Mucosa of descending colon (tissue), 3 donors: ENCODE measurements around the gene RBFOX2. TPM values are rescaled to one million over a fixed set of nuclear protein-coding genes. Genes with fewer than 3 reads are reported as not detected.
"Not testable (repeated sequence)": the region's sequence is repeated elsewhere in the genome, so short reads cannot be mapped to it uniquely, and the experiment has no call there.

Source experiments
- ATAC-seq: fragments of 200-7000 bp; cut with Tn5 transposase; one replicate; pipeline ENCODE4 v1.9.1; 2020; ENCODE audit warnings: mild to moderate bottlenecking, moderate library complexity
- DNase-seq, 3 donors: peaks; one replicate each; pipeline ENCODE4 v3.0.0-alpha.2; 2020
- H3K36me3 ChIP-seq: fragments of 200-600 bp; one replicate; pipeline ENCODE4 v1.8.0; 2021; ENCODE audit warnings: low read depth, mild to moderate bottlenecking
- H3K4me1 ChIP-seq: fragments of 200-600 bp; one replicate; pipeline ENCODE4 v1.8.0; 2021; ENCODE audit warnings: low read depth, mild to moderate bottlenecking
- H3K4me3 ChIP-seq: fragments of 200-600 bp; one replicate; pipeline ENCODE4 v1.8.0; 2021; ENCODE audit warnings: mild to moderate bottlenecking
- H3K9me3 ChIP-seq: fragments of 200-600 bp; one replicate; pipeline ENCODE4 v1.8.0; 2021; ENCODE audit warnings: mild to moderate bottlenecking
- intact Hi-C, 2 donors: fragments of 100-400 bp; cut with DNase I in 1 of 2; cut with micrococcal nuclease in 1 of 2; formaldehyde crosslinking; loops; one replicate each; pipeline versions ENCODE4 v1.11.0 to v1.11.1; 2022; cut with DNase I, micrococcal nuclease
- total RNA-seq, 3 donors: library from RNA; stranded (reverse); fragmentation: NEBNext Ultra II Directional in 2 of 3; extraction: Animal tissue kit (Norgen Biotek cat#: 25700) in 2 of 3; gene quantifications; one replicate each; pipeline versions ENCODE4 v1.2.1 to v1.2.4, GENCODE V29; 2021 to 2023
- TF ChIP-seq, protein P1 (sequence below): fragments of 200-600 bp; IDR thresholded peaks from one replicate; pipeline ENCODE4 v1.8.0; 2022; ENCODE audit warnings: antibody characterized with exemption, mild to moderate bottlenecking
- donor health status: DM: no; HTN: no; CAD: no; lungs with moderate emphysema.
- donor health status: DM: no; HTN: no; CAD: no.
- donor health status: DM: no; HTN: yes; CAD: no.

RBFOX2 gene
- total RNA-seq, 3 donors from 2014 or later: 46.0 to 141 (median 46.2) TPM

DNA sequence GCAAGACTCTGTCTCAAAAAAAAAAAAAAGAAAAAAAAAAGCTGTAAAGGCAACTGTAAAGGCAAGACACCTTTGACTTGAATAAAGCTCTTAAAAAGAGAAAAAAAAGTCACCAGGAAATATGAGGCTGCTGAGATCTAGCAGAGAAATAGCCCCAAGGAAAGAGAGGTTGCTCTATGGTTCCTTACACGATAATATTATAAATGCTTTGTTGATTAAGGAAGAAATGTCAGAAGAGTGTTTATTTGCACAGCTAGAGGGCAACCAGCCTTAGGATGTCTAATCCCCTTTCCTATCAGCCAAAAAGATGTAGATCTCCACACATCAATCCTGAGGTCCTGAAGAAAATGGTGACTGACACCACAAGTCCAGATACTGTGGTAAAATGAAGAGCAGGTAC, 32.0 kb downstream of the RBFOX2 start:
- intact Hi-C loops: no loop called here
- H3K4me1 ChIP-seq: no peaks in the 10 kb centered on the region
- TF ChIP-seq, protein P1, sequence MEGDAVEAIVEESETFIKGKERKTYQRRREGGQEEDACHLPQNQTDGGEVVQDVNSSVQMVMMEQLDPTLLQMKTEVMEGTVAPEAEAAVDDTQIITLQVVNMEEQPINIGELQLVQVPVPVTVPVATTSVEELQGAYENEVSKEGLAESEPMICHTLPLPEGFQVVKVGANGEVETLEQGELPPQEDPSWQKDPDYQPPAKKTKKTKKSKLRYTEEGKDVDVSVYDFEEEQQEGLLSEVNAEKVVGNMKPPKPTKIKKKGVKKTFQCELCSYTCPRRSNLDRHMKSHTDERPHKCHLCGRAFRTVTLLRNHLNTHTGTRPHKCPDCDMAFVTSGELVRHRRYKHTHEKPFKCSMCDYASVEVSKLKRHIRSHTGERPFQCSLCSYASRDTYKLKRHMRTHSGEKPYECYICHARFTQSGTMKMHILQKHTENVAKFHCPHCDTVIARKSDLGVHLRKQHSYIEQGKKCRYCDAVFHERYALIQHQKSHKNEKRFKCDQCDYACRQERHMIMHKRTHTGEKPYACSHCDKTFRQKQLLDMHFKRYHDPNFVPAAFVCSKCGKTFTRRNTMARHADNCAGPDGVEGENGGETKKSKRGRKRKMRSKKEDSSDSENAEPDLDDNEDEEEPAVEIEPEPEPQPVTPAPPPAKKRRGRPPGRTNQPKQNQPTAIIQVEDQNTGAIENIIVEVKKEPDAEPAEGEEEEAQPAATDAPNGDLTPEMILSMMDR: no peak

GRCh38 chr22:35995772-35996171, 32.9 kb downstream of the RBFOX2 start:
- peak in 2 of 3 donors; percentile 39 to 71 for DNase-seq
- no peaks in the 10 kb centered on the region for H3K4me1 ChIP-seq
- intact Hi-C loops: no loop called here

More for the DNA sequence above, 32.0 kb downstream of the RBFOX2 start:
- Histone ChIP-seq H3K4me3 (no peak overlapping the region), H3K36me3 (no peaks in the 10 kb centered on the region), H3K9me3 (no peaks in the 10 kb centered on the region)
- ATAC-seq (no peak), DNase-seq (no peak)

DNA sequence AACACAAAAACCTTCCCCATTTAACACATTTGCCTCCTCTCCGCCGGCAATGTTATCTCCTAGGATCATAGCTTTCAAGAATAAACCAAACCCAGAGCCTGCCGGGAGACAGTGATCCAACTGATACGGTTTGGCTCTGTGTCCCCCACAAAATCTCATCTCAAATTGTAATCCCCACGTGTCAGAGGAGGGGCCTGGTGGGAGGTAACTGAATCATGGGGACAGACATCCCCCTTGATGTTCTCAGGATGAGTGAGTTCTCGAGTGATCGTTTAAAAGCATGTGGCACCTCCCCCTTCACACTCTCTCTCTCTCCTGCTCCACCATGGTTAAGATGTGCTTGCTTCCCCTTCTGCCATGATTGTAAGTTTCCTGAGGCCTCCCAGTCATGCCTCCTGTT, 33.3 kb downstream of the RBFOX2 start:
- H3K4me3 ChIP-seq: no peak overlapping the region
- H3K4me1 ChIP-seq: no peaks in the 10 kb centered on the region
- DNase-seq: no peak
- TF ChIP-seq, protein P1: no peak
- H3K36me3 ChIP-seq: no peaks in the 10 kb centered on the region
- no peak for ATAC-seq
- H3K9me3 ChIP-seq: no peaks in the 10 kb centered on the region
- intact Hi-C loops: no loop called here

More at GRCh38 chr22:35995772-35996171, 32.9 kb downstream of the RBFOX2 start:
- Histone ChIP-seq H3K36me3 (no peaks in the 10 kb centered on the region), H3K4me3 (no peak overlapping the region), H3K9me3 (no peaks in the 10 kb centered on the region)
- TF ChIP-seq, protein P1: no peak
- peak; percentile 55 for ATAC-seq

GRCh38 chr22:35993727-35994126, 34.9 kb downstream of the RBFOX2 start:
- ATAC-seq, DNase-seq, H3K36me3 ChIP-seq, H3K4me1 ChIP-seq, H3K9me3 ChIP-seq, intact Hi-C loops, H3K4me3 ChIP-seq: not testable (repeated sequence)

GRCh38 chr22:35993048-35993714, 35.4 kb downstream of the RBFOX2 start:
- TF ChIP-seq, protein P1: no peak
- Histone ChIP-seq H3K4me1 (no peaks in the 10 kb centered on the region), H3K36me3 (no peaks in the 10 kb centered on the region), H3K9me3 (no peaks in the 10 kb centered on the region), H3K4me3 (no peak overlapping the region)
- DNase-seq (no peak), ATAC-seq (no peak)
- intact Hi-C loops: no loop called here

DNA sequence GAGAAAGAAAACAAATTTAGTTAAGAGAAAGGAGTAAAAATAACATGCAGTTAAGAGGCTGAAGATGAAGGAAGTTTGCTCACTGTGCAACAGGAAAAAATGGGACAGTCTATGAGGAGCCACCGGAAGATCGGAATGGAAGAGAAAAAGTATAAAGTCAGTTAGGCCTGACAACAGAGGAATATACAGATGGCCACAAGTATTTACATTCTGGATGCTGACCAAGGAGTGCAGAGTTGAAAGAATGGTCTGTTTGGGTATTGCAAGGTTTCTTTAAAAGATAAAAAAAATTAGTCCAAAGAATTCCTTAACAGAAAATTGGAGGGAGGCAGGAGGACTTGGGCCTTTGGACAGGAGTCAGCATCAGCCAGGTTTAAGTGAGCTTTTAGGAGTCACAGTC, 37.5 kb downstream of the RBFOX2 start:
- Histone ChIP-seq H3K36me3 (no peaks in the 10 kb centered on the region), H3K4me1 (peaks cover under 1% of the 10 kb centered on the region), H3K4me3 (no peak overlapping the region), H3K9me3 (no peaks in the 10 kb centered on the region)
- TF ChIP-seq, protein P1: no peak
- intact Hi-C loops: no loop called here
- DNase-seq (no peak), ATAC-seq (no peak)
